AG04449 (cell line): ENCODE data around the gene VPS54.

Source experiments
- CTCF ChIA-PET: fragments of 350-600 bp; formaldehyde crosslinking; extraction: SDS; loops from one replicate; lab custom pipeline; 2021; ENCODE audit warnings: antibody characterized with exemption; lab: Yijun Ruan, JAX
- POLR2A ChIA-PET: fragments of 400-600, 350-600 bp; formaldehyde crosslinking; extraction: SDS; loops from one replicate; lab custom pipeline; 2020; ENCODE audit warnings: antibody characterized with exemption, inconsistent platforms; lab: Yijun Ruan, JAX
- DNase-seq: peaks from one replicate; pipeline ENCODE4 v3.0.0-alpha.2; 2010; ENCODE audit warnings: low read depth, low spot score
- H3K4me3 ChIP-seq: 2 replicates; pipeline ENCODE4 v1.5.1; 2011; ENCODE audit warnings: low read depth, mild to moderate bottlenecking, control low read depth, low read length
- CTCF ChIP-seq: IDR thresholded peaks from one replicate; pipeline ENCODE4 v1.5.1; 2011; ENCODE audit warnings: mild to moderate bottlenecking, moderate library complexity, low read length, control low read depth, inconsistent platforms; ENCODE audit not compliant: insufficient read depth; ENCODE audit errors: missing control alignments

The VPS54 gene

GRCh38 chr2:63865159-63865799 lies 153.9 kb downstream of the VPS54 start:
- TF ChIP-seq CTCF, result no peak
- POLR2A ChIA-PET, result interaction anchor here (0.8 to 1.0 kb wide), 2 partner anchors 23 to 24 kb away, joined by 3 read pairs; partner anchors contain the start of gene UGP2
- CTCF ChIA-PET, result interaction anchor here (1.2 to 11.9 kb wide), 5 partner anchors 11 to 184 kb away, joined by 3 to 170 read pairs (median 5); no protein-coding TSS in a partner anchor
- no peak overlapping the region for H3K4me3 ChIP-seq
- no peak for DNase-seq

GRCh38 chr2:63863707-63864106 lies 155.5 kb downstream of the VPS54 start:
- ChIA-PET POLR2A (no interaction called here), CTCF (interaction anchor here (0.9 to 11.9 kb wide), 8 partner anchors 11 to 209 kb away, joined by 3 to 170 read pairs (median 4); no protein-coding TSS in a partner anchor)
- TF ChIP-seq CTCF, result no peak
- no peak overlapping the region for H3K4me3 ChIP-seq
- no peak for DNase-seq

GRCh38 chr2:63862806-63863205 lies 156.4 kb downstream of the VPS54 start:
- POLR2A ChIA-PET, result no interaction called here
- no peak for TF ChIP-seq CTCF
- no peak for DNase-seq

GRCh38 chr2:63861220-63861822 lies 157.9 kb downstream of the VPS54 start:
- POLR2A ChIA-PET, result interaction anchor here (0.7 to 1.2 kb wide), 3 partner anchors 18 to 162 kb away, joined by 3 to 5 read pairs (median 3); partner anchors contain the start of gene UGP2
- DNase-seq, result no peak
- CTCF ChIA-PET, result interaction anchor here (0.6 to 11.9 kb wide), 32 partner anchors 9 to 1027 kb away, joined by 3 to 170 read pairs (median 4); partner anchors contain the start of genes MDH1 and UGP2
- TF ChIP-seq CTCF, result peak; percentile 21
- H3K4me3 ChIP-seq, result no peak overlapping the region

More at GRCh38 chr2:63862806-63863205, 156.4 kb downstream of the VPS54 start:
- CTCF ChIA-PET, result interaction anchor here (0.9 to 11.9 kb wide), 6 partner anchors 21 to 176 kb away, joined by 3 to 170 read pairs (median 8); partner anchors contain the start of gene UGP2
- H3K4me3 ChIP-seq, result no peak overlapping the region

GRCh38 chr2:63858291-63858690 lies 160.9 kb downstream of the VPS54 start:
- DNase-seq, result no peak
- H3K4me3 ChIP-seq, result no peak overlapping the region
- ChIA-PET POLR2A (no interaction called here), CTCF (interaction anchor here (7.2 to 11.9 kb wide), 2 partner anchors 159 to 166 kb away, joined by 48 to 144 read pairs; no protein-coding TSS in a partner anchor)
- TF ChIP-seq CTCF, result no peak

GRCh38 chr2:63856303-63856603 lies 163.0 kb downstream of the VPS54 start:
- no peak overlapping the region for H3K4me3 ChIP-seq
- TF ChIP-seq CTCF, result no peak
- POLR2A ChIA-PET, result no interaction called here
- no peak for DNase-seq
- CTCF ChIA-PET, result interaction anchor here (1.2 to 11.9 kb wide), 4 partner anchors 11 to 164 kb away, joined by 3 to 144 read pairs (median 26); no protein-coding TSS in a partner anchor
